Measurements from ENCODE around the gene BRD3.
"Not testable (repeated sequence)": the region's sequence is repeated elsewhere in the genome, so short reads cannot be mapped to it uniquely, and the experiment has no call there.

BRD3 gene

GRCh38 chr9:134067904-134068743 is at the start of gene BRD3:
BRD3 (minus strand) TSS chr9:134068026; CDS start chr9:134053477, 14,549 bp downstream.
- peak; percentile 84 for DNase-seq (ENCODE audit: low read depth)

- no peak for DNase-seq (ENCODE audit: low read depth)
Measured at GRCh38 chr9:134112561-134112960, 44.7 kb upstream of the BRD3 start.

GRCh38 chr9:134111064-134111463 is 43.2 kb upstream of the BRD3 start:
- no peak for DNase-seq (ENCODE audit: low read depth)

- DNase-seq (ENCODE audit: low read depth), result no peak
Measured at GRCh38 chr9:134103391-134103998, 35.7 kb upstream of the BRD3 start.

- DNase-seq (ENCODE audit: low read depth), result no peak
Measured at GRCh38 chr9:134101623-134102149, 33.9 kb upstream of the BRD3 start.

GRCh38 chr9:134101133-134101532 is 33.3 kb upstream of the BRD3 start:
- DNase-seq (ENCODE audit: low read depth), result not testable (repeated sequence)

GRCh38 chr9:134100040-134100439 is 32.2 kb upstream of the BRD3 start:
- DNase-seq (ENCODE audit: low read depth), result no peak

- DNase-seq (ENCODE audit: low read depth), result no peak
Measured at GRCh38 chr9:134099123-134099761, 31.4 kb upstream of the BRD3 start.

- no peak for DNase-seq (ENCODE audit: low read depth)
Measured at GRCh38 chr9:134089972-134090371, 22.1 kb upstream of the BRD3 start.

- DNase-seq (ENCODE audit: low read depth), result no peak
Measured at GRCh38 chr9:134088063-134088725, 20.4 kb upstream of the BRD3 start.

GRCh38 chr9:134085674-134086073 is 17.8 kb upstream of the BRD3 start:
- no peak for DNase-seq (ENCODE audit: low read depth)

- no peak for DNase-seq (ENCODE audit: low read depth)
Measured at GRCh38 chr9:134083451-134083850, 15.6 kb upstream of the BRD3 start.

GRCh38 chr9:134076644-134077043 is 8.8 kb upstream of the BRD3 start:
- no peak for DNase-seq (ENCODE audit: low read depth)

- not testable (repeated sequence) for DNase-seq (ENCODE audit: low read depth)
Measured at GRCh38 chr9:134075689-134076088, 7.9 kb upstream of the BRD3 start.

- no peak for DNase-seq (ENCODE audit: low read depth)
Measured at GRCh38 chr9:134073500-134073899, 5.7 kb upstream of the BRD3 start.

GRCh38 chr9:134072683-134073082 is 4.9 kb upstream of the BRD3 start:
- not testable (repeated sequence) for DNase-seq (ENCODE audit: low read depth)

GRCh38 chr9:134071149-134071548 is 3.3 kb upstream of the BRD3 start:
- no peak for DNase-seq (ENCODE audit: low read depth)

GRCh38 chr9:134069480-134070399 is 1.9 kb upstream of the BRD3 start:
- no peak for DNase-seq (ENCODE audit: low read depth)

GRCh38 chr9:134068744-134069479 is 1.1 kb upstream of the BRD3 start:
- DNase-seq (ENCODE audit: low read depth), result no peak

Measured in stromal cell of bone marrow (primary cell).